ENCODE data around the gene NRXN2. TPM values are rescaled to one million over a fixed set of nuclear protein-coding genes. Genes with fewer than 3 reads are reported as not detected.
A peak's percentile ranks its signal among the peaks of the same experiment; 100 is the strongest.

The NRXN2 gene
- total RNA-seq (not detected in 2 replicates), polyA plus RNA-seq (not detected in 2 replicates), polyA minus RNA-seq (not detected in 2 replicates), Bru-seq, nascent RNA (percentile 2 among the genes with signal in this experiment), BruChase-seq, experiment 1, labeled RNA remaining after a 6-hour chase (percentile 6 among the genes with signal in this experiment), BruChase-seq, experiment 2, labeled RNA remaining after a 2-hour chase (percentile 1 among the genes with signal in this experiment)
- polyA plus RNA-seq (2011; cell fraction: cytosol; rRNA removed): not detected in 2 replicates
- polyA plus RNA-seq (2011; cell fraction: nucleus; rRNA removed): not detected in 2 replicates
- polyA plus RNA-seq (2012): not detected in 2 replicates
- not detected for polyA minus RNA-seq (2011; cell fraction: cytosol; rRNA and poly(A)+ RNA removed)
- not detected in 2 replicates for polyA minus RNA-seq (2011; cell fraction: nucleus; rRNA and poly(A)+ RNA removed)
- long read RNA-seq: 0 reads

GRCh38 chr11:64723117-64723906, at the start of gene NRXN2:
Gene NRXN2, minus strand, starts transcription at chr11:64723197. Its CDS starts 9,498 bp downstream, at chr11:64713699.
- dilution Hi-C loops (cut with MboI; ENCODE audit: extremely low pct_ligation_motif_present, low sequenced_read_pairs): no loop called here
- Histone ChIP-seq H3K9me1 (replicated peaks; ENCODE audit: control insufficient read depth, extremely low read depth, insufficient read depth, low read length) (no peaks in the 10 kb centered on the region), H3K79me2 (ENCODE audit: control insufficient read depth, insufficient read depth, low read length) (no peaks in the 10 kb centered on the region), H3K9ac (replicated peaks; ENCODE audit: extremely low read depth, insufficient read depth, low read length) (peak within 1 kb of the TSS; percentile 32), H3K36me3 (ENCODE audit: control insufficient read depth in 2 of 2, extremely low read depth in 1 of 2, insufficient read depth in 2 of 2, low read length in 2 of 2) (no peaks in the 10 kb centered on the region), H3K27ac (ENCODE audit: insufficient read depth, low read depth, low read length) (no peak within 1 kb of the TSS), H2AFZ (ENCODE audit: low read depth, low read length) (peak within 1 kb of the TSS; percentile 92), H3K4me2 (ENCODE audit: insufficient read depth, low read length) (peak within 1 kb of the TSS; percentile 59), H3K27me3 (ENCODE audit: control insufficient read depth in 2 of 2, insufficient read depth in 2 of 2, low read length in 2 of 2) (peaks cover 15 to 16% of the 10 kb centered on the region in 2 experiments), H3K9me3 (replicated peaks; ENCODE audit: control insufficient read depth, insufficient read depth, low read length) (no peaks in the 10 kb centered on the region), H3K4me3 (replicated peaks in 1 of 3; ENCODE audit: insufficient read depth in 1 of 3, low read depth in 1 of 3, low read length in 3 of 3) (peak within 1 kb of the TSS; percentile 15 to 44 (median 30)), H4K20me1 (replicated peaks; ENCODE audit: control insufficient read depth, extremely low read depth, insufficient read depth, low read length) (no peaks in the 10 kb centered on the region), H3K4me1 (ENCODE audit: control insufficient read depth, extremely low read depth, insufficient read depth, low read length) (no peaks in the 10 kb centered on the region)
- no peak for TF ChIP-seq POLR2A (IDR thresholded peaks at IDR 0.05; ENCODE audit: low read depth, low read length)
- TF ChIP-seq CTCF (IDR thresholded peaks at IDR 0.05; ENCODE audit: extremely low read depth in 1 of 2, insufficient read depth in 1 of 2, low read depth in 1 of 2, low read length in 2 of 2): peak; percentile 97
- FAIRE-seq (peak; percentile 82), DNase-seq (ENCODE audit: low read depth, low spot score) (peak; percentile 80)
- POLR2A ChIA-PET: no interaction called here
- intact Hi-C loops (cut with micrococcal nuclease): loop anchor here (1.0 kb wide), 2 partner anchors 35 to 274 kb away; no protein-coding TSS in a partner anchor
- no TSS peak for BruUV-seq (replicated peaks)
- CTCF ChIA-PET: interaction anchor here (1.2 to 2.1 kb wide), 2 partner anchors 21 to 35 kb away, joined by 3 to 19 read pairs; no protein-coding TSS in a partner anchor

All from endothelial cell of umbilical vein (primary cell).